Activated B cell treated with CpG ODN at 0.5 μM for 24 hours (primary cell): ENCODE measurements around the gene RANBP2. TPM values are rescaled to one million over a fixed set of nuclear protein-coding genes. Genes with fewer than 3 reads are reported as not detected.

ENCODE experiments used
- ATAC-seq: fragments of 200-7000 bp; cut with Tn5 transposase; one replicate; pipeline ENCODE4 v1.10.0; 2021; ENCODE audit warnings: low read depth, mild to moderate bottlenecking, moderate library complexity
- CTCF ChIA-PET: fragments of 350-600 bp; sonication (Branson Sonifier 250); formaldehyde crosslinking; loops from one replicate; lab custom pipeline; 2021; ENCODE audit warnings: antibody characterized with exemption; lab: Charles Lee
- POLR2A ChIA-PET: fragments of 350-600 bp; sonication (Branson Sonifier 250); formaldehyde crosslinking; loops from one replicate; lab custom pipeline; 2021; ENCODE audit warnings: antibody characterized with exemption; lab: Charles Lee
- DNase-seq: peaks from one replicate; pipeline ENCODE4 v3.0.0; 2022
- H3K27ac Mint-ChIP-seq: one replicate; pipeline ENCODE4 v1.8.0; 2020; ENCODE audit warnings: mixed read lengths
- H3K27me3 Mint-ChIP-seq: one replicate; pipeline ENCODE4 v1.8.0; 2021; ENCODE audit warnings: mixed read lengths
- H3K36me3 Mint-ChIP-seq: one replicate; pipeline ENCODE4 v1.8.0; 2021; ENCODE audit warnings: low read depth, mixed read lengths
- H3K4me1 Mint-ChIP-seq: one replicate; pipeline ENCODE4 v1.8.0; 2021; ENCODE audit warnings: mixed read lengths
- H3K4me3 Mint-ChIP-seq: one replicate; pipeline ENCODE4 v1.8.0; 2020; ENCODE audit warnings: mild to moderate bottlenecking, mixed read lengths
- H3K9me3 Mint-ChIP-seq: one replicate; pipeline ENCODE4 v1.8.0; 2020; ENCODE audit warnings: mixed read lengths
- intact Hi-C: fragments of 100-400 bp; cut with micrococcal nuclease; formaldehyde crosslinking; loops from one replicate; pipeline ENCODE4 v1.15.1; 2024
- total RNA-seq: library from RNA; stranded (reverse); gene quantifications from 2 replicates; pipeline ENCODE4 v1.2.3, GENCODE V29; 2022
- TF ChIP-seq, protein P1 (sequence below): fragments of 200-600 bp; IDR thresholded peaks from one replicate; pipeline ENCODE4 v1.8.0; 2022; ENCODE audit warnings: antibody characterized with exemption, mild to moderate bottlenecking

The RANBP2 gene
- total RNA-seq, 1 donor from 2014 or later: 68.5 TPM

DNA sequence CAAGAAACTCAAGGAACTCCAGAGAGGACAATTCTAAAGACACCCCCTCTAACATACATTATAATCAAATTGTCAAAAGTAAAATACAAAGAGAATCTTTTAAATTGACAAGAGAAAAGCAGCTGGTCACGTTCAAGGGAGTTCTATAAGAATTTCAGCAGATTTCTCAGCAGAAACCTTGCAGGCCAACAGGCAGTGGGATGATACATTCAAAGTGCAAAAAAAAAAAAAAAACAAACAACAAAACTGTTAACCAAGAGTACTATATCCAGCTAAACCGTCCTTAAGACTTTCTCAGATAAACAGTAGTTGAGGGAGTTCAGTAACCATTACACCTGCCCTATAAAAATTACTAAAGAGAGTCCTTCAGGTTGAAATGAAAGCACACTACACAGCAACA is 101.2 kb downstream of the RANBP2 start:
- H3K4me1 Mint-ChIP-seq: no peaks in the 10 kb centered on the region
- no peaks in the 10 kb centered on the region for H3K27me3 Mint-ChIP-seq
- CTCF ChIA-PET: no interaction called here
- POLR2A ChIA-PET: no interaction called here
- DNase-seq (no peak), ATAC-seq (no peak)
- H3K4me3 Mint-ChIP-seq: no peak overlapping the region
- TF ChIP-seq, protein P1, sequence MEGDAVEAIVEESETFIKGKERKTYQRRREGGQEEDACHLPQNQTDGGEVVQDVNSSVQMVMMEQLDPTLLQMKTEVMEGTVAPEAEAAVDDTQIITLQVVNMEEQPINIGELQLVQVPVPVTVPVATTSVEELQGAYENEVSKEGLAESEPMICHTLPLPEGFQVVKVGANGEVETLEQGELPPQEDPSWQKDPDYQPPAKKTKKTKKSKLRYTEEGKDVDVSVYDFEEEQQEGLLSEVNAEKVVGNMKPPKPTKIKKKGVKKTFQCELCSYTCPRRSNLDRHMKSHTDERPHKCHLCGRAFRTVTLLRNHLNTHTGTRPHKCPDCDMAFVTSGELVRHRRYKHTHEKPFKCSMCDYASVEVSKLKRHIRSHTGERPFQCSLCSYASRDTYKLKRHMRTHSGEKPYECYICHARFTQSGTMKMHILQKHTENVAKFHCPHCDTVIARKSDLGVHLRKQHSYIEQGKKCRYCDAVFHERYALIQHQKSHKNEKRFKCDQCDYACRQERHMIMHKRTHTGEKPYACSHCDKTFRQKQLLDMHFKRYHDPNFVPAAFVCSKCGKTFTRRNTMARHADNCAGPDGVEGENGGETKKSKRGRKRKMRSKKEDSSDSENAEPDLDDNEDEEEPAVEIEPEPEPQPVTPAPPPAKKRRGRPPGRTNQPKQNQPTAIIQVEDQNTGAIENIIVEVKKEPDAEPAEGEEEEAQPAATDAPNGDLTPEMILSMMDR: no peak
- peaks cover 7% of the 10 kb centered on the region for H3K9me3 Mint-ChIP-seq
- H3K36me3 Mint-ChIP-seq: peaks cover 50% of the 10 kb centered on the region
- intact Hi-C loops: no loop called here
- H3K27ac Mint-ChIP-seq: no peak overlapping the region

DNA sequence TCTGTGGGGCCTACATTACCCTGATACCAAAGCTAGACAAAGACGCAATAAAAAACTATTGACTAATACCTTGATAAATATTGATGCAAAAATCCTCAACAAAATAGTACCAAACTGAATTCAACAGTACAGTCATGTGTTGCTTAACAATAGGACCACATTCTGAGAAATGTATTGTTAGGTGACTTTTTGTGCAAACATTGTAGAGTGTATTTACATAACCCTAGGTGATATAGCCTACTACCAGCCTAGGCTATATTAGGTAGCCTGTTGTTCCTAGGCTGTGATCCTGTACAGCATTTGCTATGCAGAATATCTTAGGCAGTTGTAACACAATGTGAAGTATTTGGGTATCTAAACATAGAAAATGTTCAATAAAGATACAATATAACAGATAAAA is 104.0 kb downstream of the RANBP2 start:
- intact Hi-C loops: no loop called here
- Mint-ChIP-seq H3K4me3 (no peak overlapping the region), H3K27me3 (no peaks in the 10 kb centered on the region), H3K27ac (no peak overlapping the region), H3K9me3 (peaks cover 7% of the 10 kb centered on the region), H3K4me1 (no peaks in the 10 kb centered on the region), H3K36me3 (peaks cover 36% of the 10 kb centered on the region)
- ATAC-seq: no peak
- POLR2A ChIA-PET: no interaction called here
- TF ChIP-seq, protein P1: no peak
- DNase-seq: no peak
- CTCF ChIA-PET: no interaction called here

DNA sequence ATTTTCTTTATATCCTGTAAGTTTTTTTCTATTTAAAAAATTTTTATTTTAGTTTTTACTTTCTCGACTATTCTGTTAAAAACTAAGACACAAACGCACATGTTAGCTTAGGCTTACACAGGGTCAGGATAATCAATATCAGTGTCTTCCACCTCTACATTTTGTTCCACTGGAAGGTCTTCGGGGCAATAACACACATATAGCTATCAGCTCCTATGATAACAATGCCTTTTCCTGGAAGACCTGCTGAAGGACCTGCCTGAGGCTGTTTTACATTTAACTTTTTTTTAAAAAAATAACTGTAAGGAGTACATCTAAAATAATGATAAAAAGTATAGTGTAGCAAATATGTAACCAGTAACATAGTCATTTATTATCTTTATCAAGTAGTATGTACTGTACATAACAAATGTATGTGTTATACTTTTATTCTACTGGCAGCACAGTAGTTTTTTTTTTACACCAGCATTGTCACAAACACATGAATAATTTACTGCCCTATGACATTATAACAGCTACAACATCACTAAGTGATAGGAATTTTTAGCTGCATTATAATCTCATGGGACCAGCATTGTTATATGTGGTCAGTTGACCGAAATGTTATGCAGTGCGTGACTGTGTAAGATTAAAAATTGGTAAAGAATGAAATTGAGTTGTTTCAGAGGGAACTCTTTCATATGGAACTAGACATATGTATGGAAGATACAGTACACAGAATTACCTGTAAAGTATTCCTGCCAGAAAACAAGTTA is 105.2 kb downstream of the RANBP2 start:
- intact Hi-C loops: no loop called here
- TF ChIP-seq, protein P1: no peak
- Mint-ChIP-seq H3K4me3 (no peak overlapping the region), H3K36me3 (peaks cover 28% of the 10 kb centered on the region), H3K27ac (no peak overlapping the region), H3K27me3 (no peaks in the 10 kb centered on the region), H3K9me3 (peaks cover 7% of the 10 kb centered on the region), H3K4me1 (no peaks in the 10 kb centered on the region)
- CTCF ChIA-PET: no interaction called here
- POLR2A ChIA-PET: no interaction called here
- no peak for ATAC-seq
- no peak for DNase-seq

DNA sequence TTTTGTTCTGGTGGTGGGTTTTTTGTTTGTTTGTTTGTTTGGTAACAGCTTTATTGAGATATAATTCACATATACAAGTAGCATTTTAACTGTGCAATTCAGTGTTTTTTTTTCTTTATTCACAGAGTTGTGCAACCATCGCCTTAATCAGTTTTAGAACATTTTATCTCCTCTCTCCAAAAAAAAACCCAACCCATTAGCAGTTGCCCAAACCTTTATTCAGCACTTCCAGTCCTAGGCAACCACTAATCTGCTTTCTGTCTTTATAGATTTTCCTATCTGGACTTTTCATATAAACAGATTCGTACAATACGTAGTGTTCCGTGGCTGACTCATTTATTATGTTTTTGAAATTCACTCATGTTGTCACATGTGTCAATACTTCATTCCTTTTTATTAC is 106.0 kb downstream of the RANBP2 start:
- peaks cover 21% of the 10 kb centered on the region for H3K36me3 Mint-ChIP-seq
- ATAC-seq: no peak
- H3K9me3 Mint-ChIP-seq: peaks cover under 1% of the 10 kb centered on the region
- intact Hi-C loops: no loop called here
- H3K4me3 Mint-ChIP-seq: no peak overlapping the region
- POLR2A ChIA-PET: no interaction called here
- no peak overlapping the region for H3K27ac Mint-ChIP-seq
- no peaks in the 10 kb centered on the region for H3K4me1 Mint-ChIP-seq
- no peak for DNase-seq
- TF ChIP-seq, protein P1: no peak
- H3K27me3 Mint-ChIP-seq: no peaks in the 10 kb centered on the region
- CTCF ChIA-PET: no interaction called here

DNA sequence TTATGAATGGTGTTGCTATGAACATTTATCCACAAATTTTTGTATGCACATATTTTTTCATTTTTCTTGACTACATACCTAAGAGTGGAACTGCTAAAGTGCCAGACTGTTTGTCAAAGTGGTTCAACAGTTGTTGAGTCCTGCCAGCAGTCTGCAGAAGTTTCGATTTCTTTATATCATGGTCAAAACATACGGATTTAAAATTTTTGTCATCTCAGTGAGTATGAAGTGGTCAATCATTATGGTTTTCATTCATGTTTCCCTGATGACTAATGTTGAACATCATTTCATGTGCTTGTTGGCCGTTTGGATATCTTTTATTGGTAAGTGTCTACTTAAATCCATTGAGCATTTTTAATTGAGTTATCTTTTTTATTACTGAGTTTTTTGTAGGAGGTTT is 106.5 kb downstream of the RANBP2 start:
- Mint-ChIP-seq H3K36me3 (peaks cover 18% of the 10 kb centered on the region), H3K4me3 (no peak overlapping the region), H3K27ac (no peak overlapping the region), H3K27me3 (no peaks in the 10 kb centered on the region), H3K9me3 (no peaks in the 10 kb centered on the region), H3K4me1 (no peaks in the 10 kb centered on the region)
- intact Hi-C loops: no loop called here
- ChIA-PET POLR2A (no interaction called here), CTCF (no interaction called here)
- no peak for ATAC-seq
- DNase-seq: no peak
- TF ChIP-seq, protein P1: no peak
